HG03342 (cell line): Measurements from ENCODE around the gene KIRREL3.

ENCODE experiments used
- ATAC-seq: cut with Tn5 transposase; IDR thresholded peaks from one replicate; pipeline ENCODE4 v1.9.1; 2021; ENCODE audit warnings: mild to moderate bottlenecking, moderate library complexity; ENCODE audit not compliant: unreplicated experiment

The KIRREL3 gene

DNA sequence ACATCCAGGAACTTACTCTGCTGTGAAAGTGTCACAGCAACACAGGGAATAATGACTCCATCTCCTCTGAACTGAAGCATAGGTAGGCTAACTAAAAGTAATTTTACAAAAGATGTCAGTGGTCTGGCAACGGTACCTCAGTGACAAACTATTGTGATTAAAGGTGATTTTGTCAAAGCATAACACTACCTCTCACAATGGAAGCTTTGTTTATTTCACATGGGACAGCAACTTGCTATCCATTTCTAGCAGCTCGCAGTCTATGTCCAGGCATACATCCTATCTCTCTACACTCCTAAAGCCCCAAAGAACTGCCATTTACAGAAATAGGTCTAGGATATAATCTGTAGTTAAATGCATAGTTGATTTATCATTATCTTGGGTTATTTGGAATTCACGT, 163.0 kb downstream of the KIRREL3 start:
- ATAC-seq, result no peak

DNA sequence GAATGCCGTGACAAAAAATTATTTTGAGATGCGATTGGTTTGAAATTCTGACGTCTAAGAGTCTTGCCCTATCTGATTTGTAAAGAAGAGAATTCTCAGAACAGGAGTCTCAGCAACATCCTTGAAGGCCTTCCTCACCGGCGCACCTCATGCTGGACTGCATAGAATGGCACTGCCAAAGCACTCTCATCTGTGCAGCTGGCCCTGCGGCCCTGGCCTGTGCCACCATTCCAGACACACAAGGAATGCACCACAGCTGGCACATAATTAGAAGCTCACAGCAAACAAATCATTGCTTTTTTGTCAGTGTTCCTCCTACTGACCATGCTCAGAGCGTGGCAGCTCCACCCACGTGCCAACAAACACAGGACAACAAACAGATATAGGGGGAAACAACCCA, 166.0 kb downstream of the KIRREL3 start:
- ATAC-seq, result no peak

DNA sequence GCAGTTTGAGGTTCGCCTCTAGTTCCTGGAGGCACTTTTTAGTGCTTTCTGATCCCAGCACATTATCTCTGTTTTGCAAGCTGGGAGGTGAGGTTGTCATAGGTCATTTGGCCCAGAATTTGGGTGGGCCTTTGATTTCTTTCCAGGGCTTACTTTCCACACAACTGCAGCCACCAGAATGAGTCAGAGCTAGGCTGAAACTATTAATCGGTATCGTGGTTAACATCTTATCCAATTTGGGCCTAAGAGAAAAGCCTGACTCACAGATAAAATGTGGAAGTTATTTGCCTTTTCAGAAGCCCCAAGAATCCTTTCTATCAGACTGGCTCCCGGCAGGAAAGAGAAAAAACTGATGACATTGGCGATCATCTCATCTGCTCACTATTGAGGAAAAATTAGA, 166.4 kb downstream of the KIRREL3 start:
- ATAC-seq, result no peak

DNA sequence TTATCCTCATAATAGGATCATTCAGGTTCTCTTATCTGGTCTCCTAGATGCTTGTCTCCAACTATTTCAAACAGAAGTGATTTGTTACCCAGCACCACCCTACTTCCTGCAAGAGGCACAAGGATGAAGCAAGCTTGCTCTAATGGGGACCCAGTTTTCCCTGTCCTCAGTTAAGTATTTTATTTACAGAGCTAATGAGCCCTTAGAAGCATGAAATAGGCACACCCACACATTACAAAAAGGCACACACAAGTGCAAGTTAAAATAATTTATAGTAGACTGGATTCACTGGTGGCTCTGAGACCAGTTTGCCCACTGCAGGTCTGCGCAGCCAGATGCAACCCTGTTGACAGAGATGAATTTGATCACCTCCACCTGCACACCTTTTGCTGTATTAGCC, 167.5 kb downstream of the KIRREL3 start:
- ATAC-seq, result no peak

DNA sequence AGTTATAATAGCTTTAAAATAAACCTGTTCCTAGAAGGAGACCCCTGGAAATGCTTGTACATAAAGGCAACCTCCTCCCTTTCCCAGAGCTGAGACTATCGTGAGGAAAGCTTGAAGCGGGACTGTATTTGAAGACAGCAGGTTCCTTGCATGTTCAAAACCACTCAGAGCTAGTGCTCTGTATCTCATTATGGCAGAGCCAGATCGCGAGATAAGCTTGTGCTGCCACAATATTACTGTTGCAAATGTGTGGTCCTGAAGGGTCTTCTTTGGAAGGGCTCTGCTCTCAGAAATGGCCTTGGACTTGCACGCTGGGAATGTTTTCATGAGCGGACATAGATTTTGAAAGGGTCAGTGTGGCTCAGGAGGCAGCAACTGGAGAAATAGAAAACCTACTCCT, 168.2 kb downstream of the KIRREL3 start:
- no peak for ATAC-seq

DNA sequence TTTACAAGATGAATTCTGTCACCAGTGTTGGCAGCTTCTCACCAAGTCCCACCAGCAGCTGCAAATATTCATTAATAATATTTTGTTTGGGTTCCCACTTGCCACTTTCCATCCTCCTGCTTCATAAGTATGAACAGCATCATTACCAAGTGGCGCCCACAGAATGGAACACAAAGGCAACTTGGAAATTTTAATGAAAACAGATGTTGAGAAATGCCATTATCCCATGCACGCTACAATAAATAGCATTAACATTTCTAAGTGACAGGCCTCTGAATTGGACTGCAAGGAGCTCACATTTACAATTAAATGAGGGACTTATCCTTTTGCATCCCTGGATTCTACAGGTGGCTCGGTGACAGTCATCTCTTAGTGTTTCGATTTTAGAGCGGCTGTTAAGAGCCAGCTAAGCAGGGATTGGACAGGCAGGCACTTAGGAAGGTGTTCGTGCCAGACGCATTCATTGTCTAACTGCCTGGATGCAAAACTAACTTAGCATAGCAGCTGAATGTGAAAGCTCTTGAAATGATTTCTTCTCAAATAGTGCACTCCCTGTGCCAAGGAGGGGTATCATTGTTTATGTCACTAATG, 170.3 kb downstream of the KIRREL3 start:
- ATAC-seq, result no peak

DNA sequence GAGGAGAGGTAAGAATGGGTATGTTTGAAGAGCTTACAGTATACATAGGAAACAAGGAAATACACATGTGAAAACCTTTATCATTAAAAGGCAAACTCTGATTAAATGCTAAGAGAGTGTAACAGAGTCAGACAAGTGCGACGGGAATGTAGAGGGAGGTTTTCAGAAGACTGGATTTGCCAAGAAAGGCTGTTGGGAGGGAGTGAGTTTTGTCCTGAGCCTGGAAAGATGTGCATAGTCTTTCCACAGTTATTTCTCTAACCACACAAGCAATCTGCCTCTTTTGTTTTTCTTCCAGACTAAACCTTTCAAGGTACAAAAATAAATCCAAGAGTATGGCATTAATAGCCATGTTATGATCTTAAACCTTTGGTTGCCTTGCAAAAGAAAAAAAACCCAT, 170.9 kb downstream of the KIRREL3 start:
- ATAC-seq, result no peak

DNA sequence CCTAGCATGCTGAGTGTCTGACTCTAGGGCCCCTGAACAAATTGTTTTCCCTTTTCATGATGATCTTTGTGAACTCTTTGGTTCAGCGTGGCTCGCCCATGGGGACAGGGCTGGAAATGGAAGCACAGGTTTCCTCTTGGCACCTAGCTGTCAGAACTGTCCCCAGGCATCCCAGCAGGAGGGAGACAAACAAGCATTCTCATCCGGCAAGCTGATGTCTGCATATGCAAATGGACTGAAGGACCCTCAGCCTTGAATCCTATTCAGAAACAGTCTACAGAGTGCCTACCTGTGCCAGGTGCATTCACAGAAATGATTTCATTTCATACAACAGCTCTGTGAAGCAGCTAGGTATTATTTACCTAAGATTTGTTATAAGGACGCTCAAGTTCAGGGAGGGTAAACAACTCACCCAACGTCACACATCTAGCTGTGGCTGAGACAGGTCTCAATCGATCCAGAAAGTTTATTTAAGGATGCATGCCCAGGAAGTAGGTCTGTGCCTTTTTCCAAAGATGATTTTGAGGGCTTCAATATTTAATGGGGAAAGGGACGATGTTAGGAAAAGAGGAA, 176.4 kb downstream of the KIRREL3 start:
- no peak for ATAC-seq

DNA sequence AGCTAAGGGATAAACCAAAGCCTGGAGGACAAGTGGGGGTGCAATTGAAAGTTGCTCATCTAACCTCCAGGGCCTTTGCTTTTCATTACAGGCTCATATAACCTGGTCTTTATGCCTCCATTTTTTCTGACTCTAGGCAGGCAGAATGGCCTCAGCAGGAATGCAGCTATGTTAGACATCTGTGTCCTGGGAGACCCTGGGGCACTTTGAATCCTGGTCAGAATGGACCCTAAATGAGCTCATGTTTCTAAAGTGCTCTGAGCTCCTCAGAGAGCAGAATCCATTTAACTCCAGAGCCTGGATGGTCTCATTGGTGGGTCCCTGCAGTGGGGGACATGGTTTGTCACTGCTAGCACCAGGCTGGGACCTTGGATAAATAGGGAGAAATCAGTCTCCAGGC, 177.3 kb downstream of the KIRREL3 start:
- ATAC-seq, result no peak

DNA sequence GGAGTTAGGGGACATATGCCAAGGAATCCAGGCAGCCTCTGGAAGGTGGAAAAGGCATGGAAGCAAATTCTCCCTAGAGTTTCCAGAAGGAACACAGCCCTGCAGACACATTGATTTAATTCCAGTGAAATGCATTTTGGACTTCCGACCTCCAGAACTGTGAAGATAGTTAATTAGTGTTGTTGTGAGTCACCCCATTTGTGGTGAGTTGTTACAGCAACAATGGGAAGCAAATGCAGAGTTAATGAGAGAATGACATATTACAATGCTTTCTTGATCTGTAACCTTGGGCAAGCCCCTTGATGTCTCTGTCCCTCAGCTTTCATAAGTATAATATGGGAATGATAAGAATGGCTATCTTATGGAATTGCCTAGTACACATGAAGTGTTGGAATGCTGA, 178.7 kb downstream of the KIRREL3 start:
- ATAC-seq, result no peak

DNA sequence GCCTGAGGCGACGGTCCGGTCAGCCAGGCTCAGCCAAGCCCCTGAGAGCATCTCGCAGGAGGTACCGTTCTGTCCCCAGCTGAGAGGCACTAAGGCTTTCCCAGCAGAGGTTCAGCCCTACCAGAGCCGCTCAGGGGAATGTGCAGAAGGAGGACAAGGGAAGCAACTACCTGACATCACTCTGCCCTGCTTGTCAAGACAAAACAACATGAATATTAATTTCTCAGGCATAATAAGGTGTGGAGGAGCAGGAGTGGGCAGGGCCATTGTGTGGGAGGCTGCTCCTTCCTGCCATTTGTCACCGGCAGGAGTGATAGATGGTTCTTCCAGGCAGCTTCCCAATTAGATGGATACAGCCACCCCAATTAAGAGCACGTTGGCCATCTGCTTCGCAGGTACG, 181.4 kb downstream of the KIRREL3 start:
- no peak for ATAC-seq

DNA sequence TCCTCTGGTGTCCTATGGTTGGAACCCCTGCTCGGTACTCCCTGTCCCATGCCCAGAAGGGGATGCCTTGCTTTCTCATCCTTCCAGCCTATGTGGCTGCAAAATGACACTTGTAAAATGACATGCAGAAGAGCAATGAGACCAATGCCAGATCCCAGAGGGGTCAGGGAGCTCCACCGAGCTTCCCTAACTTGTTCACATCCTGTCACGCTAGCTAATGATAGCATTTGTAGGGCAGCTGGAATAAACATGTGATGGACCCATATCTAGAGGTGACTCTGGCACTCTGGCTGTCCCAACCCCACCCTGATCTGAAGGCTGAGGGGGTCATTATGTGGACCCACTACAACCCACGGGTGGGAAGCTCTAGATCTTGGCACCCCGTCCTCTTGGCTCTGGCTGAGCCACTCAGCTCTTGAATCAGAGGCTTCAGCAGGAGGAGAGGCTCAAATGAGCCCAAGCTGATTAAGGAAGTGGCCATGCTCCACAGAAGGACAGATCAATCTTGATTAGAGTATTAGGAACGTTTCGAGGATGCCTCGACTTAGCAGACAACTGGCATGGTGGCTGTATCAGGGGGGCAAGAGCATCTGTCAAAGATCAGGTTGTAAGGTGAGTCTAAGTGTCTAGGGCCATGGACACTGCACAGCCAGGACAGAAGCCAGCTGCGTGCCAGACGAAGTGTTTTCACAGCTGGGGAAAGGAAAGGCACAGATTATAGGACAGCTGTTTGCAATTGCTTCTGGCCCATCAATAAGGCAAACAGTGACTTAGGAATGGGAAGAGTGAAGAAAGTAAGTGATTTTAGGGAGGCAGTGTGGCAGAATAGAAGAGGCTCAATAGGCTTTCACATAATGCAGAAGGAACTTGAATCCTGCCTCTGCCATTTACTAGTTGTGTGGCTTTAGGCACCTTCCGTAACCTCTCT, 182.8 kb downstream of the KIRREL3 start:
- no peak for ATAC-seq

DNA sequence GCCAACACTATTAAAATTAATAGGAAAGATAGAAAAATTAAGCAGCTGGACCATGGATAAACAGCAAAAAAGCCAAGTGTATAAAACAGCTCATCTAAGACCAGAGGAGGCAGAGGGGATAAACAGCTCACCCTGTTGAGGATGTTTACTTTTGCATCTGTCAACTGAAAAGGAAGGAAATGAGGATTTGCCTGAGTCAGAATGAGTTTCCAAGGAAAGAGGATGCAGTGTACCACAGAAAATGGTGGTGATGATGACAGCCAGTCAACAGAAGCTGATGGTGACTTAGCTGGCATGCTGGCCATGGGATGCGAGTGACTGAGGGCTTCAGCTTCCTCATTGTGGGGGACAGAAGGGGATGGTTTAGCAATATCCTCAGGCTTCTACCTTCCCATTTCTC, 183.5 kb downstream of the KIRREL3 start:
- no peak for ATAC-seq

DNA sequence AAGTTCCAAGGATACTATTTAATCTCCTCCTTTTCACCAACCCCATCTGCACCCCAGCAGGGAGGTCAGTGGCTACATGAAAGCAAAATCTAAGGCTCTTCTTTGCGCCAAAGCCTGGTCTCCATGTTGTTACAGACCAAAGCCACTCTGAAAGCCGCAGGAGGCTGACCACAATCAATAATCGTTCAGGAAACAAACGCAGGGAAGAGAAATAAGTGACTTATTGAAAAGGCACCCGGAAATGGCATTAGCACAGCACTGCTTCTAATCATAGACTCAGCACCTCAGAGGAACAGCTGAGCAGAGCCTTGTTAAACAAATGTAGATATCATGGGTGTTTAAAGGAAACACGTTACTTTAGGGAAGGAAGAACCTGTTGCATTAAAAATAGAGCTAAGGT, 183.9 kb downstream of the KIRREL3 start:
- no peak for ATAC-seq

DNA sequence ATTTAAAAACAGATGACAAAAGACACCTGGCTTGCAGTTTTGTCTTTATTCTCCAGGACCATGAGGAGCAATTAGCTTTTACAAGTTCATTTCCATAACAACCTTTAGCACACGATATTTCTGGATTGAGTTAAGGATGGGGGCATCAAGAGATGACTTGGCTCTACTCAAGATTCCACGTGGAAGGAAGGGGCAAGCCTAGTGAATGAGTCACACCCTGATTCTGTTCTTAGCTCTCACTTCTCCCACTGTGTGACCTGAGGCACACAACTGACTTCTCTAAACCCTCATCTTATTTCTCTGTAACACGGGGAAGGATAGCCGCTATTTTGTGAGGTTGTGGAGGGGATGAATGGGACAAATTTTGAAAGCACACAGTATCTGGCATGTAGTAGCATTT, 185.5 kb downstream of the KIRREL3 start:
- ATAC-seq, result no peak

DNA sequence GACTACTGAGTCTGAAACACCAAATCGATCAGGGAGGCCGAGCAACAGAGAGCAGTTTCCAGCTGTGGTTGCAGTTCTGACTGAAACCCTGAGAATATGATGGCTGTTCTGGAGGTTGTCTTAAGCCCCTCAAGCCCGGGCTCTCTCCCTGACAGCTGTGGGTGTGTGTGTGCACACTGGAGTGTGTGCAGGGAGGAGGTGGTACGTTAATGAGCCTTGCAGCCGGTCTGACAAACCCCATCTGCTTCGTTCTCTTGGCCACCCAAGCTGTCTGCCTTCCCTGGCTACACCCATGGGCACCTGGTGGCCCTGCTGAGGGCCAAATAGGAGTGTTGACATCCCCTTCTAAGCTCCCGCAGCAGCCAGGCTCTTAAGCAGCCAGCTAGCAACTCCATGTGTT, 189.8 kb downstream of the KIRREL3 start:
- ATAC-seq, result no peak

DNA sequence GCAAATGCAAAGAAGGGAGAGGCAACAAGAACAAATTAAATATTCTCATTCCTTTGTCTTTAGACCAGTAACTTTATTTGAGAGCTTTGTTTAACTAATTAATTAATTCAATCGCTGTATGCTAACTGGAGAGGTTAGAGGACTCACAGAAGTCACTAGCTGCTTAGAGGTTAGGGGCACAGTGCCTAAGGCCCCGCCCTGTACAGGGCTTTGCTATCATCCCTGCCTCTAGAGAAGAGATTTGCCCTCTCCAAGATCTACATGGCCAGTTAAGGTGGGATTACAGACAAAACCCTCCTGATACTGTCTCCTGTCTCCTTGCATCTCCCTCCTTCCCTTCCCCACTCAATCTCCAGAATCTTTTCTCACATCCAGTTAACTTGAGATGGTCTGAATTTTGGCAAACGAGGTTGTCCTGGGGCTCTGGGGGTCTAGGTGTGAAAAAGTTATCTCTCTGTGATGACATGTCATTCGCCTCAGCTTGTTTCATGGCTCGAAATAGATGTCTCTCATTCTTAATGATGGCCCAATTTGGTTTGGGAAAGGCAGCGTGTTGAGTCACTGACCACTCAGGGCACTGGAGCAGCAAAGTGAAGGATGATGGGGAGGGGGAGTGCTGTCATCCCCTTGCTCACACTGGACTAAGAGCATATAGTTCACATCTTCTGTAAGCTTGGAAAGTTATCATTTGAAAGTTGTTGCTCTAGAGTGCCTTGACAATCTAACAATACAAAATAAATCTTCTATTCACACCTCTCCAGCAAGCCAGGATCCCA, 190.9 kb downstream of the KIRREL3 start:
- no peak for ATAC-seq

DNA sequence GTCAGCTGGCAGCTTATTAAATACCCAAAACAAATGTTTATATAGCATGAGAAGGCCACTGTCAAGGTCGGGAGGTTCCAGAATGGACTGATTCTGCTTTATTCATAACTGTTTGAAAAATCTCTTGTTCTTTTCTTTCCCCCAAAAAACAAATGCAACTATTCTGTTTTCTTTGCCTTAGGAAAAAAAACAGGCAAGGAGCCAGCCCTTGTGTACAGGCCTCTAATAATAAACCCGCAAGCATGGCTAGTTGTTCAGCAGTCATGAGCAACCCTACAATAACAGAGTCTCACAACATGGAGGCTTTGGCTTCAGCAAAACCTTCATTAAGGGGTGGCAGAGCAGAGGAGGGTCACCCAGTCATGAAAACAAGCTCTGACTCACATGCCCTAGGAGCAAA, 191.7 kb downstream of the KIRREL3 start:
- ATAC-seq, result no peak

DNA sequence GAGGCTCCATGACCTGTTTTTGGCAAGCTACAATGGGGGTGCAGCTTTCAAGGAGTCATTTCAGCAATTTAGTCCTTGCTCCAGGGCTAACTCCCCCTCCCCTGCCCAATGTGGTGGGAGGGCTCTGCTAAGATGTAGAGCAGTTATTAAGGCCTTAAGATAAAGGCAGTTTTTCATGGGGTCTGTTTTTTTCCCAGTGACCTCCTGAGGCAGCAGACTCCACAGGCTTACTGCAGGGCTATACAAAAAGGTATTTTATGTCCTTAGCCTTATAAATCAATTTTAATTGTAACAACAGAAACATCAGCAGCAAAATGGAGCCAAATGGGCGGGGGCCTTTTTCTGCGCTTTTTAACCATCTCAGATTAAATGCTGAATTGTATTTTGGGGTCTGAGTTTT, 192.3 kb downstream of the KIRREL3 start:
- no peak for ATAC-seq

DNA sequence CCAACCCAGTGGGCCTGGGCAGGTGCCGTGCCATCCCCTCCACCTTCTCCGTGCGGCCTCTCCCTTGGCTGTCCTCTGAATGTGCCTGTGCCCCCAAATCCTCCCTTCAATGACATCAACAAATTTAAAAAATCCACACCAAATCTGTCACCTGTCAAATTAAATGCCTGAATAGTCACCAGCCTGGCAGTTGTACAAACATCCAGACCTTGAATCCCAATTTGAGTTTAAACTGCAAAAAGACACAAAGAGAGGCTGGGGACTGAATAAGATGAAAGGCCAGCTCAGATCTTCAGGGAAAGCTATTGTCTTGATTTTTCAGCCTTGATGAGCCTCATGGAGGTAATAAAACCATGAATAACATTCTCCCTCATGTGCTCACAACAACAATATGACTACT, 194.7 kb downstream of the KIRREL3 start:
- ATAC-seq, result no peak

DNA sequence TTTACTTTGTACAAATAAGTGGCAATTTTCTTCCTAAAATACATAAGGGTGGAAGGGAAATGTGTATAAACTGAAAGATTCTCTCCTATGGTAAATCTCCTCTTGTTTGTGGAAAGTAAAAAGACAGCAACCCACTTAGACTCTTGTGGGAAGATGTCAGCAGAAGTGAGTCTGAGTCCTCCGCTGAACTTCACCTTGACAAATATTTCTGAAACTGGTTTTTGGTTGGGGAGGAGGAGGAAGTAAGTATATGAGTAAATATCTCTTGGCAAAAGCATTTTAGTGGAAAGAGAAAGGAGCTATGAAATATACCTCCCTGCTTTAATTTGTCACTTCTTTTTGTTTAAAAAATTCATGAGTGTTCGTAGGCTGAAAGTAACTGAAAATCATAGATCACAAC, 196.2 kb downstream of the KIRREL3 start:
- no peak for ATAC-seq

DNA sequence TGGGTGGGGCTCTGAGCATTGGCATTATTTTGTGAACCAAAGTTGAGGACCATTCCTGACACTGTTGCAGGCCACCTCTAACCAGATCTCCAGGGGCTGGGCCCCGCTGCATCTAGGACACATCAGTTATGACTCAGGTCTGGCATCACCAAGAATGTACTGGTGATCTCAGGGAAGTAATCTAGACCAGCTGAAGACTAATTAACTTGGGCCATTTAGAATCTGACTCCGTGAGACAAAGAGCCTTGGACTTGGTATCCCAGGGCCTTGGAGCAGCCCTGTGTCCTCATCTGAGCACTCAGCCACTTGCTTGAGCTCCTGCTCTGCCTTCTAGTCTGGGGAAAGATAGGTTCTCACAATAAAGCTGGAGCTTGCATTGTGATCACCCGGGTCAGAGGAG, 200.6 kb downstream of the KIRREL3 start:
- no peak for ATAC-seq
